ENCODE results near the gene KCND3. TPM values are rescaled to one million over a fixed set of nuclear protein-coding genes. Genes with fewer than 3 reads are reported as not detected.

Gene KCND3
- total RNA-seq, 1 donor = 0.09 TPM

DNA sequence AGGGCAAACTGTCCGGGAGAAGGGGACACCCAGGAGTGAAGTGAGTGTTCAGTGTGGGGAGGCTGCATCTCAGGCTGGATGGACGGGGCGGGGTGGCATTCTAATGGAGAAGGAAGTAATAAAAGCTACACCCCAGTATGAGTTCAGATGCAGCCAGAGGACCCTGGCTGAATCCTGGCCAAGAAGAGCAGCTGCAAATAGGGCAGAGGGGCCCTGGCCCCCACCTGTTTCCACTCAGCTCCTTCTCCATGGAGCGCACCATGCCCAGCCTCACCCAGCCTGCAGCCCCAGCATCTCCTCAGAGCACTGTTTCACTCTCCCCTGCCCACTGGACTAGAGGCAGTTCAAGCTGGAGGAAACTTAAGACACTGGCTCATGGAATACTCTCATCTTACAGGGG, 46.4 kb downstream of the KCND3 start:
- TF ChIP-seq, protein P1, sequence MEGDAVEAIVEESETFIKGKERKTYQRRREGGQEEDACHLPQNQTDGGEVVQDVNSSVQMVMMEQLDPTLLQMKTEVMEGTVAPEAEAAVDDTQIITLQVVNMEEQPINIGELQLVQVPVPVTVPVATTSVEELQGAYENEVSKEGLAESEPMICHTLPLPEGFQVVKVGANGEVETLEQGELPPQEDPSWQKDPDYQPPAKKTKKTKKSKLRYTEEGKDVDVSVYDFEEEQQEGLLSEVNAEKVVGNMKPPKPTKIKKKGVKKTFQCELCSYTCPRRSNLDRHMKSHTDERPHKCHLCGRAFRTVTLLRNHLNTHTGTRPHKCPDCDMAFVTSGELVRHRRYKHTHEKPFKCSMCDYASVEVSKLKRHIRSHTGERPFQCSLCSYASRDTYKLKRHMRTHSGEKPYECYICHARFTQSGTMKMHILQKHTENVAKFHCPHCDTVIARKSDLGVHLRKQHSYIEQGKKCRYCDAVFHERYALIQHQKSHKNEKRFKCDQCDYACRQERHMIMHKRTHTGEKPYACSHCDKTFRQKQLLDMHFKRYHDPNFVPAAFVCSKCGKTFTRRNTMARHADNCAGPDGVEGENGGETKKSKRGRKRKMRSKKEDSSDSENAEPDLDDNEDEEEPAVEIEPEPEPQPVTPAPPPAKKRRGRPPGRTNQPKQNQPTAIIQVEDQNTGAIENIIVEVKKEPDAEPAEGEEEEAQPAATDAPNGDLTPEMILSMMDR (IDR thresholded peaks at IDR 0.05; ENCODE audit: insufficient read depth, low read length) = no peak
- no peak overlapping the region for H3K4me3 ChIP-seq (ENCODE audit: low read depth, low read length)
- DNase-seq (ENCODE audit: low read depth) = no peak

DNA sequence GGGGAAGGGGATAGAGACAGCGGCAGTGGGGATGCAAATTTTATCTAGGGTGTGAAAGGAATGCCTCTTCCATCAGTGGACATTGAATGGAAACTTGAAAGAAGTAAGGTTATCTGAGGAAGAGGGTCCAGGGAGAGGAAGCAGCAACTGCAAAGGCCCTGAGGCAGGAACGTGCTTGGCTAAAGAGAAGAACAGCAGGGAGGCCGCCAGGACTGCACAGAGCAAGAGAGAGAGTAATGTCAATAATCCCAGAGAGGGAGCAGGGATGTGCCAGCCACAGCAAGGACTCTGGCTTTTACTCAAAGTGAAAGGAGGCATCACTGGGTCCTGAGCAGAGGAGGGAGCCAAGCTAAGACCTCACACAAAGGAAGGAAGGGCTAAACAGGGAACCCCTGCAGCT, 50.9 kb downstream of the KCND3 start:
- DNase-seq (ENCODE audit: low read depth) = no peak
- H3K4me3 ChIP-seq (ENCODE audit: low read depth, low read length) = no peak overlapping the region
- TF ChIP-seq, protein P1 (IDR thresholded peaks at IDR 0.05; ENCODE audit: insufficient read depth, low read length) = no peak

DNA sequence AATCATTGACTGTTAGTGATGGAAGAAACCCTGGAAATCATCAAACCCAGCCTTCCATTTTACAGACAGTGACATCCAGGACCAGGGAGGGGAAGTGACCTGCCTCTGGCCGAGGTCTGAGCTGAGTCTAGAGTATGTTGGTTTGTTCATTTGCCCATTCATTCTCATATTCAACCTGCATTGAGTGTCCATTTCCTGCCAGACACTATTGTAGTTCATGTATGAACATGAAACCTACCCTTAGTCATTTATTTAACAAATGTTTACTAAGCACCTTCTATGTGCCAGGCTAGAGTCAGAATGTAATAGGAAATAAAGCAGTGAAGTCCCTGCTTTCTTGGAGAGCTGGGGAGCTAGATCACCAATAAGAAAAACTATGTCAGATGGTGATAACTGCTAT, 51.3 kb downstream of the KCND3 start:
- no peak overlapping the region for H3K4me3 ChIP-seq (ENCODE audit: low read depth, low read length)
- no peak for DNase-seq (ENCODE audit: low read depth)
- TF ChIP-seq, protein P1 (IDR thresholded peaks at IDR 0.05; ENCODE audit: insufficient read depth, low read length) = no peak

DNA sequence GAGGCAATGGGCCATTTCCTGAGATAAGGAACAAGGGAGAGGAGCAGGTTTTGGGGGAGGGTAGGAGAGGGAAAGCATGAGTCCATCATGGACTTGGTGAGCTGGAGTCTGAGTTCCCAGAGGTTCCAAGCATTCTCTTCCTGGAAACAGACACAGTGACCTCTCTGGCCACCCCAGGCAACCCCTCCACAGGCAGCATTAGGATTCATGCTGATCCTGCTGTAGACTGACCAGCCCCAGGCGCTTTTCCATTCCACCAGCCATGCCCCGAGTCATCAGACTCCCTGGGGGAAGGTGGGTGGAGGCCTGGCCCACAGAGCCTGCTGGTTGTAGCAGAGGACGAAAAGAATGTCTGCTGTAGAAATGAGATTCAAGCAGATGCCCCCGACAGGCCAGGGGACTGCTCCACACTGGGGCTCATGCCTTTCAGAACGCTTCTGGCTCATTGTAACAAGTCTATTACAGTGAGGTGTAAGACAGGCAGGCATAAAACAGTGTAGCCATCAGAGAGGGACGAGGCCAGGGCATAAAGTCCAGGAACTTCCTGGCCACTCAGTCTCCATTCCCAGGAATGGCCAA, 52.2 kb downstream of the KCND3 start:
- TF ChIP-seq, protein P1 (IDR thresholded peaks at IDR 0.05; ENCODE audit: insufficient read depth, low read length) = no peak
- no peak overlapping the region for H3K4me3 ChIP-seq (ENCODE audit: low read depth, low read length)
- DNase-seq (ENCODE audit: low read depth) = no peak

DNA sequence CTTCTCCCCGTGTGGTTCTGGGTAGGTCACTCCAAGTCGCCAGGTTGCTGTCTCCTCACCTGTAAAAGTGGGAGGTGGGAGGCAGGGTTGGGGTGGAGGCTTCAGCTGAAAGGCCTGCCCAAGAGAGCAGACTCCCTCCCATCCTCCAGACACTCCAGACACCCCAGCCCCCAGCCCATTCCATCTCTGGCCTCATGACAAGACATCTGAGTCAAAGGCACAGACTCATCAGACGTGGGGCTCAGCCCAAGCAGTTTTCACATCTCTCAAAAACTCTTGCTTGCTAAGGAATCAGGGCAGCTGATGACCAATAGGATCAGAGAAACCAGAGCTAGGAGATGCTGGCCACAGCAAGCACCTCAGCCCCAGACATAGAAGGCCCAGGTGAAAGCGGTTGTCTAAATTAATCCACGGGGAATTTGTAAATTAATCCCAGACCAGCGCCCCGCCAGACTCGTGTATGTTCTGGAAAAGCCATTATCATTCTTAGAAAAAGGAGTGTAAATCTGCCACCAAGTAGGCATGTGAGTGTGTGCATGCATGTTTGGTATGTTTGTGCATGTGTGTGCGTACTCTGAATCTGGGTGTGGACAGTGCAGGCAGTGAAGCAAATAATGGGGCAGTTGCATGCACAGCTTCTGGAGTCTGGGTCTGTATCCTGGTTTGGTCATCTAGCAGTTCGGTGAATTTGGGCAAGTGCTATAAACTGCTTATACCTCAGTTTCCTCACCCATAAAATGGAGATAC, 55.2 kb downstream of the KCND3 start:
- no peak overlapping the region for H3K4me3 ChIP-seq (ENCODE audit: low read depth, low read length)
- TF ChIP-seq, protein P1 (IDR thresholded peaks at IDR 0.05; ENCODE audit: insufficient read depth, low read length) = no peak
- DNase-seq (ENCODE audit: low read depth) = no peak

DNA sequence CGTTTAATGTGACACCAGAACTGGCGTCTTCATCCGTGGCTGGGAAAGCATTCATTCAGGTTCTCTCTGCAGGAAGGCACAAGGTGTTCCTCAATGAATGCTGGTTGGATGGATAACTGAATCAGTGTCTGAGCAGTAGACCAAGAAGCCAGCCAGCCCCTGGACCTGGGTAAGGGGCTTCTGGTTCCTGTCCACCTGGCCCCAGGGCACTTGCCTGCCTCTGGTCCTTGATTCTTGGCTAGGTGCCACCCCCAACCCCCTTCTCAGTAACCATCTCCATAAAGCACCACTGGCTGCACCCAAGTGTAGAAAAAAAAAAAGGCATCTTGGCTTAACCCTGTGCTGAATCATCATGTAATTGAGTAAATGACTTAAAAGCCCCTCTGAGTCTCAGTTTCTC, 59.1 kb downstream of the KCND3 start:
- TF ChIP-seq, protein P1 (IDR thresholded peaks at IDR 0.05; ENCODE audit: insufficient read depth, low read length) = no peak
- DNase-seq (ENCODE audit: low read depth) = no peak

More for the DNA sequence above, 59.1 kb downstream of the KCND3 start:
- H3K4me3 ChIP-seq (ENCODE audit: low read depth, low read length) = no peak overlapping the region
